Mesenchymal stem cell (in vitro differentiated cells and primary cell): ENCODE data around the gene LRTM1.

Source experiments
- DNase-seq: peaks from one replicate; pipeline ENCODE4 v3.0.0-alpha.2; 2013
- H2AFZ ChIP-seq: one replicate; pipeline ENCODE4 v1.6.1; 2013; ENCODE audit warnings: low read depth, mild to moderate bottlenecking, control low read depth, inconsistent platforms, low read length, moderate library complexity
- H2AK5ac ChIP-seq: 2 replicates; pipeline ENCODE4 v1.6.1; 2013; ENCODE audit warnings: low read length, moderate library complexity, mild to moderate bottlenecking, inconsistent platforms; ENCODE audit not compliant: severe bottlenecking
- H2BK120ac ChIP-seq: one replicate; pipeline ENCODE4 v1.6.1; 2013; ENCODE audit warnings: low read depth, mild to moderate bottlenecking, inconsistent platforms, low read length, moderate library complexity
- H2BK12ac ChIP-seq, 2 experiments: one replicate each; pipeline ENCODE4 v1.6.1; 2013; ENCODE audit warnings: inconsistent platforms in 2 of 2, low read length in 2 of 2, mild to moderate bottlenecking in 2 of 2, moderate library complexity in 2 of 2, control low read depth in 1 of 2
- H2BK15ac ChIP-seq: one replicate; pipeline ENCODE4 v1.6.1; 2013; ENCODE audit warnings: mild to moderate bottlenecking, low read depth, inconsistent platforms; ENCODE audit not compliant: poor library complexity, severe bottlenecking
- H2BK5ac ChIP-seq: 2 replicates; pipeline ENCODE4 v1.6.1; 2013; ENCODE audit warnings: low read depth, mild to moderate bottlenecking, low read length, control low read depth, inconsistent platforms; ENCODE audit not compliant: poor library complexity, severe bottlenecking
- H3K14ac ChIP-seq, 2 experiments: one replicate each; pipeline ENCODE4 v1.6.1; 2013; ENCODE audit warnings: inconsistent platforms in 2 of 2, low read length in 2 of 2, control low read depth in 1 of 2, mild to moderate bottlenecking in 1 of 2, moderate library complexity in 1 of 2
- H3K18ac ChIP-seq, 2 experiments: one replicate each; pipeline ENCODE4 v1.6.1; 2013; ENCODE audit warnings: inconsistent platforms in 2 of 2, low read length in 2 of 2, control low read depth in 1 of 2, low read depth in 1 of 2, mild to moderate bottlenecking in 1 of 2
- H3K23ac ChIP-seq, 2 experiments: one replicate each; pipeline ENCODE4 v1.6.1; 2013; ENCODE audit warnings: inconsistent platforms in 2 of 2, low read length in 2 of 2, mild to moderate bottlenecking in 2 of 2, moderate library complexity in 2 of 2, control low read depth in 1 of 2
- H3K27ac ChIP-seq: 2 replicates; pipeline ENCODE4 v1.5.1; 2013; ENCODE audit warnings: mild to moderate bottlenecking, moderate library complexity, low read length, control low read depth, inconsistent platforms; ENCODE audit not compliant: poor library complexity, severe bottlenecking
- H3K27me3 ChIP-seq, 2 experiments: 2 replicates each; pipeline versions ENCODE4 v1.6.1 to v1.7.0; 2013; ENCODE audit warnings: low read length in 2 of 2, mild to moderate bottlenecking in 2 of 2, moderate library complexity in 2 of 2, control low read depth in 1 of 2, inconsistent platforms in 1 of 2; ENCODE audit not compliant: control insufficient read depth in 1 of 2, insufficient read depth in 1 of 2
- H3K36me3 ChIP-seq, 2 experiments: 2 replicates each; pipeline versions ENCODE4 v1.6.1 to v1.7.0; 2013; ENCODE audit warnings: low read length in 2 of 2, control low read depth in 1 of 2, inconsistent platforms in 1 of 2, low read depth in 1 of 2, mild to moderate bottlenecking in 1 of 2; ENCODE audit not compliant: insufficient read depth in 2 of 2, control insufficient read depth in 1 of 2
- H3K4ac ChIP-seq, 2 experiments: one replicate each; pipeline ENCODE4 v1.6.1; 2013; ENCODE audit warnings: inconsistent platforms in 2 of 2, low read length in 2 of 2, mild to moderate bottlenecking in 2 of 2, moderate library complexity in 2 of 2, control low read depth in 1 of 2, low read depth in 1 of 2
- H3K4me1 ChIP-seq: 2 replicates; pipeline ENCODE4 v1.6.1; 2013; ENCODE audit warnings: low read depth, low read length, control low read depth; ENCODE audit not compliant: control insufficient read depth, insufficient read depth
- H3K4me2 ChIP-seq: 2 replicates; pipeline ENCODE4 v1.6.1; 2013; ENCODE audit warnings: low read length, mild to moderate bottlenecking, inconsistent platforms; ENCODE audit not compliant: poor library complexity, severe bottlenecking
- H3K4me3 ChIP-seq, 2 experiments: 2 replicates each; pipeline versions ENCODE4 v1.5.1 to v1.7.0; 2013; ENCODE audit warnings: low read length in 2 of 2, mild to moderate bottlenecking in 2 of 2, control low read depth in 1 of 2, low read depth in 1 of 2; ENCODE audit not compliant: insufficient read depth in 1 of 2
- H3K79me1 ChIP-seq: replicated peaks from 2 replicates; pipeline ENCODE4 v1.6.1; 2013; ENCODE audit warnings: mild to moderate bottlenecking, control low read depth, low read length, inconsistent platforms; ENCODE audit not compliant: poor library complexity, severe bottlenecking
- H3K9ac ChIP-seq: 2 replicates; pipeline ENCODE4 v1.7.0; 2013; ENCODE audit warnings: mild to moderate bottlenecking, low read length, moderate library complexity
- H3K9me3 ChIP-seq: 2 replicates; pipeline ENCODE4 v1.7.0; 2013; ENCODE audit warnings: mild to moderate bottlenecking, low read length; ENCODE audit not compliant: control insufficient read depth
- H4K8ac ChIP-seq: one replicate; pipeline ENCODE4 v1.6.1; 2013; ENCODE audit warnings: inconsistent platforms, mild to moderate bottlenecking, low read length, moderate library complexity
- H4K91ac ChIP-seq: one replicate; pipeline ENCODE4 v1.6.1; 2013; ENCODE audit warnings: mild to moderate bottlenecking, low read length, inconsistent platforms
- WGBS: methylation state at CpG from one replicate; pipeline ENCODE4 v1.1.7; 2013; ENCODE audit warnings: mixed read lengths; 5-methylcytosine and 5-hydroxymethylcytosine counted together

The LRTM1 gene

DNA sequence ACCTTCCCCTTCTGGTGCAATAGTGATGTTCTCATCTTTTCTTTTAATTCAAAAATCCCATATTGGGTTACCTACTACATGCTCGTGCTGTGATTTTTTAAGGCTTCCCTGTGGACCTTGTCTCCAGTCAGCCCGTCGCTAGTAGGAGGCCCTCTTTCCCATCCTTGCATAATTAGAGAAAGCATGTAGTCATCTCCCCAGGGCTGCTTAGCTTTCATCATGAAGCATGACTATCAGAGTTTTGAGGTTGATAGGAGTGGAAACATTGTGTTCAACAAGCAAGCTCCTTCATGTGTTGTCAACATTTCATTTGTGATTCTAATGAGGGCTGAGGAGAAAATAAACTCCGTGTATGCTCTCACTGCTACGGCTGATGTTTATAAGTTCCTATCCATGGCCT, 8.7 kb upstream of the LRTM1 start:
- Histone ChIP-seq H3K9me3 (no peaks in the 10 kb centered on the region), H3K4me3 (no peak overlapping the region), H3K23ac (no peak overlapping the region), H2BK15ac (no peak overlapping the region), H3K4ac (no peak overlapping the region), H2AFZ (no peak overlapping the region), H2AK5ac (no peak overlapping the region), H4K91ac (no peak overlapping the region), H3K36me3 (no peaks in the 10 kb centered on the region), H3K27me3 (no peaks in the 10 kb centered on the region), H3K27ac (no peak overlapping the region), H2BK120ac (no peak overlapping the region), H3K4me2 (no peak overlapping the region), H3K79me1 (no peaks in the 10 kb centered on the region), H3K4me1 (no peaks in the 10 kb centered on the region), H2BK5ac (no peak overlapping the region), H3K18ac (peak overlapping the region in 1 of 2 experiments; percentile 41), H4K8ac (no peak overlapping the region), H2BK12ac (no peak overlapping the region), H3K9ac (no peak overlapping the region), H3K14ac (no peak overlapping the region)
- peak; percentile 37 for DNase-seq
- WGBS: 72% methylated on average over 5 of the region's 5 CpGs

DNA sequence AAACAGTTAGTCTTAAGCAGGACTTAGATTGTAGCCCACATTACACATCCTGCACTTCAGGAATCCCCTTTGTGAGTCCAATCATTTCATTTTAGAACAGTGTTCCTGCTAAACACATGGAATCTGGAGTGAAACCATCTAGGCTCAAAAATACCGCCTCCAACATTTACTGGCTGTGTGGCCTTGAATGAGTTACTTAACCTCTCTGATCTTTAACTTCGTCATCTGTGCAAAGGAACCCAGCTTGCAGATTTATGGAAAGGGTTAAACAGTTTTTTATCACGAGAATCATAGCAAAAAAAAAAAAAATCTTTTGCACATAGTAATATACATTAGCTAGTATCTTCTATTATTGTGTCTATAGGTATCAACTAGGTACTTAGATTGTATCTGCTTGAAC, 8.0 kb upstream of the LRTM1 start:
- Histone ChIP-seq H3K79me1 (no peaks in the 10 kb centered on the region), H3K9ac (no peak overlapping the region), H3K4me3 (no peak overlapping the region), H3K14ac (no peak overlapping the region), H3K27me3 (no peaks in the 10 kb centered on the region), H2AFZ (no peak overlapping the region), H4K8ac (no peak overlapping the region), H3K36me3 (no peaks in the 10 kb centered on the region), H4K91ac (no peak overlapping the region), H3K4me1 (no peaks in the 10 kb centered on the region), H2AK5ac (no peak overlapping the region), H2BK5ac (no peak overlapping the region), H3K18ac (no peak overlapping the region), H3K4ac (no peak overlapping the region), H3K9me3 (no peaks in the 10 kb centered on the region), H2BK15ac (no peak overlapping the region), H3K27ac (no peak overlapping the region), H2BK12ac (no peak overlapping the region), H2BK120ac (no peak overlapping the region), H3K23ac (no peak overlapping the region), H3K4me2 (no peak overlapping the region)
- 93% methylated on average over 3 of the region's 3 CpGs for whole genome bisulfite sequencing
- DNase-seq: no peak

DNA sequence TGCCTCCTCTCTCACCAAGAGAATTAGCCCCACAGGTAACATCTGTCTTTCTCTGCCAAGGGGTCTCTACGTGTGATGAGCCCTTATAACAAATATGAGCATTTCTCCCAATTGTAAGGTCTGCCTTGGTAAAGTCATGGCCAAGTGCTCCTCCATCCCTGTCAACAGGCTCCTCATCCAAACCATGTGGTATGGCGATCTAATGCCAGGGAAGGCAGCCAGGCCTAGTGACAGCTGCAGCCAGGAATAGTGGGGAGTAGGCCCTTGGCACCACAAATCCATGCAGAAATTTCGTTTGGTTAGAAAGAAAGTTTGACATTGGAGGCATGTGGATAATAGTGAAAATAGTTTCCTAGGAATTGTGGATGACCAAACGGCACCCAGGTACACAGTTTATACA, 4.7 kb upstream of the LRTM1 start:
- no peaks in the 10 kb centered on the region for H3K27me3 ChIP-seq
- H4K8ac ChIP-seq: no peak overlapping the region
- H3K18ac ChIP-seq: no peak overlapping the region
- H3K4me2 ChIP-seq: no peak overlapping the region
- no peak overlapping the region for H3K9ac ChIP-seq
- DNase-seq: no peak
- 83% methylated on average over 3 of the region's 4 CpGs for WGBS
- H3K27ac ChIP-seq: no peak overlapping the region
- H3K4me3 ChIP-seq: no peak overlapping the region
- no peak overlapping the region for H2BK5ac ChIP-seq
- no peak overlapping the region for H4K91ac ChIP-seq
- H3K23ac ChIP-seq: no peak overlapping the region
- H3K4ac ChIP-seq: no peak overlapping the region
- no peaks in the 10 kb centered on the region for H3K9me3 ChIP-seq
- H2BK120ac ChIP-seq: no peak overlapping the region
- H2AK5ac ChIP-seq: no peak overlapping the region
- no peaks in the 10 kb centered on the region for H3K79me1 ChIP-seq
- H2AFZ ChIP-seq: no peak overlapping the region
- no peaks in the 10 kb centered on the region for H3K36me3 ChIP-seq
- H3K4me1 ChIP-seq: no peaks in the 10 kb centered on the region
- no peak overlapping the region for H2BK15ac ChIP-seq
- H3K14ac ChIP-seq: no peak overlapping the region
- H2BK12ac ChIP-seq: no peak overlapping the region

DNA sequence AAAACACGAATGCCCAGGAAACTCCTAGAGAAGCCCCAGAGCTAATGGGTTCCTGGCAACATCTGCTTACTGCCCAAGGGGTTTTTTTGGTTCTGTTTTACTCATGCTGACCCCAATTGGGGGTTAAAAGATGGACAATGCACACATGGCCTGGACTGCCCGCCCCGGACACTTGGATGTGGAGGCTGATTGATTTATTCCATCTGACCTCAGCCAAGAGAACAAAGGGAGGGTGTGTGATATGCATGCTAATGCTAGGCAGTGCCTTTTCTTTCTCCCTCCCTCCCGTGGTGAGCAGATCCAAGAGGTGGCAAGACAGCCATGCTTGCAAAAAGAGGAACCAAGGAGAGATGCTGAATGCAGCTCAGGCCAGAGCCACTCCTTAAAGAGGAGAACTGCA, 3.3 kb upstream of the LRTM1 start:
- Histone ChIP-seq H2BK12ac (peak overlapping the region in 1 of 2 experiments; percentile 22), H2BK120ac (no peak overlapping the region), H3K4ac (no peak overlapping the region), H3K79me1 (no peaks in the 10 kb centered on the region), H3K27me3 (no peaks in the 10 kb centered on the region), H3K4me3 (no peak overlapping the region), H3K27ac (no peak overlapping the region), H3K23ac (no peak overlapping the region), H4K91ac (no peak overlapping the region), H3K14ac (peak overlapping the region in 1 of 2 experiments; percentile 26), H2AFZ (no peak overlapping the region), H3K4me2 (no peak overlapping the region), H3K18ac (no peak overlapping the region), H3K4me1 (no peaks in the 10 kb centered on the region), H2AK5ac (no peak overlapping the region), H2BK15ac (no peak overlapping the region), H3K36me3 (no peaks in the 10 kb centered on the region), H3K9me3 (no peaks in the 10 kb centered on the region), H3K9ac (no peak overlapping the region), H4K8ac (peak overlapping the region; percentile 21), H2BK5ac (no peak overlapping the region)
- no peak for DNase-seq
- WGBS: 83% methylated on average over 4 of the region's 4 CpGs
